PC-9 (cell line): ENCODE data around the gene FPR1.

Experiments
- EZH2 ChIP-seq: fragments of 200-600 bp; sonication (generic); IDR thresholded peaks from 2 replicates; pipeline ENCODE4 v1.8.0; 2017; ENCODE audit warnings: antibody characterized with exemption, low read depth
- TF ChIP-seq, protein P1 (sequence below): fragments of 200-600 bp; sonication (generic); conservative IDR thresholded peaks from 2 replicates; pipeline ENCODE4 v1.6.1; 2017; ENCODE audit warnings: mixed run types, antibody characterized with exemption, mild to moderate bottlenecking, moderate library complexity

DNA sequence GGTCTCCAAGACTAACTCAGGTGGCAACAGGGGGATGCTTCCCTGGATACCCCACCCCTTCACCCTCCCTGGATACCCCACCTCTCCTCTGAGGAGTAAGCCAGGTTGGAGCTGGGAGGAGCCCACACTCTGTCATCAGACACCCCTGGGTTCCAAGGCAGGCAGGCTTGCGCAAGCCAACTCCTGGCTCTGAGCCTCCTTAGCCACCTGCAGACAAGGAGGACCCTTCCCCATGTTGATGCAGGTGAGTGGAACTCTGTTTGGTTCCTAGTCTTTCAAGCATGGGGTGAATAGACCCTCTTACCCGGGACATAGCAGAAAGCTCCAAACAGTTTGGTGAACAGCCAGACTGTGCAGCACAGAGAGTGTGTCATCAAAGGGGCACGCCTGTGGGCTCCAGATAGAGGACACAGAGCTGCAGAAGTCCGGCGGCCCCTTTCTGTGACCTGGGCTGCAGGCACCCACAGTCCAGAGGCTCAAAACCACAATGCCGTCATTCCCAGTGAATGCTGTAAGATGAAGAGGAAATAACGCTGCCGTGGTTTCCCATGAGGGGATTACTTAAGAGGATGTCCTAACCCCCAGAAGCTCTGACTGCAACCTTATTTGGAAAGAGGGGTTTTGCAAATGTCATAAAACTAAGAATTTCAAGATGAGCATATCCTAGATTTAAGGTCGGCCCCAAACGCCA lies 15.8 kb downstream of the FPR1 start:
- TF ChIP-seq, protein P1, sequence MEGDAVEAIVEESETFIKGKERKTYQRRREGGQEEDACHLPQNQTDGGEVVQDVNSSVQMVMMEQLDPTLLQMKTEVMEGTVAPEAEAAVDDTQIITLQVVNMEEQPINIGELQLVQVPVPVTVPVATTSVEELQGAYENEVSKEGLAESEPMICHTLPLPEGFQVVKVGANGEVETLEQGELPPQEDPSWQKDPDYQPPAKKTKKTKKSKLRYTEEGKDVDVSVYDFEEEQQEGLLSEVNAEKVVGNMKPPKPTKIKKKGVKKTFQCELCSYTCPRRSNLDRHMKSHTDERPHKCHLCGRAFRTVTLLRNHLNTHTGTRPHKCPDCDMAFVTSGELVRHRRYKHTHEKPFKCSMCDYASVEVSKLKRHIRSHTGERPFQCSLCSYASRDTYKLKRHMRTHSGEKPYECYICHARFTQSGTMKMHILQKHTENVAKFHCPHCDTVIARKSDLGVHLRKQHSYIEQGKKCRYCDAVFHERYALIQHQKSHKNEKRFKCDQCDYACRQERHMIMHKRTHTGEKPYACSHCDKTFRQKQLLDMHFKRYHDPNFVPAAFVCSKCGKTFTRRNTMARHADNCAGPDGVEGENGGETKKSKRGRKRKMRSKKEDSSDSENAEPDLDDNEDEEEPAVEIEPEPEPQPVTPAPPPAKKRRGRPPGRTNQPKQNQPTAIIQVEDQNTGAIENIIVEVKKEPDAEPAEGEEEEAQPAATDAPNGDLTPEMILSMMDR: no peak
- TF ChIP-seq EZH2: no peak
